ENCODE data around the gene PRAF2. TPM values are rescaled to one million over a fixed set of nuclear protein-coding genes. Genes with fewer than 3 reads are reported as not detected.

The PRAF2 gene
- total and polyA plus RNA-seq, 4 donors, result 5.6 to 40.8 (median 36.9) TPM

GRCh38 chrX:49075347-49075746 is 1.5 kb upstream of the PRAF2 start:
- DNase-seq (no peak), ATAC-seq (ENCODE audit: insufficient read depth, low FRiP score) (no peak)
- H3K27me3 ChIP-seq (ENCODE audit: control insufficient read depth in 3 of 3, insufficient read depth in 3 of 3, low read length in 2 of 3), result no peaks in the 10 kb centered on the region
- WGBS, 2 donors, result 90 to 94% methylated on average over 9 to 13 of the region's 13 CpGs
- peaks cover 0 to 14% (median 4%) of the 10 kb centered on the region in 4 donors for H3K36me3 ChIP-seq (ENCODE audit: control insufficient read depth in 4 of 4, insufficient read depth in 4 of 4, low read length in 4 of 4)
- peaks cover 0 to 9% (median 0%) of the 10 kb centered on the region in 4 donors for H3K9me3 ChIP-seq (ENCODE audit: control insufficient read depth in 4 of 4, insufficient read depth in 3 of 4, low read length in 3 of 4)
- no peak overlapping the region for H3K27ac ChIP-seq (ENCODE audit: low read depth in 1 of 2, low read length in 1 of 2)
- H3K4me1 ChIP-seq (ENCODE audit: control insufficient read depth in 5 of 5, insufficient read depth in 5 of 5, low read length in 5 of 5), result peaks cover 0 to 11% (median 5%) of the 10 kb centered on the region in 5 donors
- no peak overlapping the region for H3K9ac ChIP-seq (ENCODE audit: insufficient read depth in 1 of 2, low read length in 2 of 2)
- no peak overlapping the region for H3K4me3 ChIP-seq
- TF ChIP-seq CTCF (IDR thresholded peaks at IDR 0.05; ENCODE audit: control extremely low read depth, extremely low read depth), result no peak

- Histone ChIP-seq H3K9ac (ENCODE audit: insufficient read depth in 1 of 2, low read length in 2 of 2) (peak overlapping the region in 1 of 2 donors; percentile 11), H3K27me3 (ENCODE audit: control insufficient read depth in 3 of 3, insufficient read depth in 3 of 3, low read length in 2 of 3) (no peaks in the 10 kb centered on the region), H3K9me3 (ENCODE audit: control insufficient read depth in 4 of 4, insufficient read depth in 3 of 4, low read length in 3 of 4) (peaks cover 0 to 9% (median 0%) of the 10 kb centered on the region in 4 donors), H3K27ac (ENCODE audit: low read depth in 1 of 2, low read length in 1 of 2) (peak overlapping the region in 1 of 2 donors; percentile 49), H3K4me3 (no peak overlapping the region), H3K36me3 (ENCODE audit: control insufficient read depth in 4 of 4, insufficient read depth in 4 of 4, low read length in 4 of 4) (peaks cover 0 to 14% (median 3%) of the 10 kb centered on the region in 4 donors), H3K4me1 (ENCODE audit: control insufficient read depth in 5 of 5, insufficient read depth in 5 of 5, low read length in 5 of 5) (peaks cover 0 to 6% (median 0%) of the 10 kb centered on the region in 5 donors)
- 62 to 66% methylated on average over 10 of the region's 10 CpGs for WGBS, 2 donors
- DNase-seq (peak in 1 of 3 donors; percentile 7), ATAC-seq (ENCODE audit: insufficient read depth, low FRiP score) (no peak)
- no peak for TF ChIP-seq CTCF (IDR thresholded peaks at IDR 0.05; ENCODE audit: control extremely low read depth, extremely low read depth)
These were observed 1.1 kb downstream of the PRAF2 start for GRCh38 chrX:49072712-49073095.

- peaks cover 0 to 6% (median 0%) of the 10 kb centered on the region in 5 donors for H3K4me1 ChIP-seq (ENCODE audit: control insufficient read depth in 5 of 5, insufficient read depth in 5 of 5, low read length in 5 of 5)
- H3K27ac ChIP-seq (ENCODE audit: low read depth in 1 of 2, low read length in 1 of 2), result peak overlapping the region in 1 of 2 donors; percentile 49
- no peak overlapping the region for H3K9ac ChIP-seq (ENCODE audit: insufficient read depth in 1 of 2, low read length in 2 of 2)
- ATAC-seq (ENCODE audit: insufficient read depth, low FRiP score) (peak; percentile 69), DNase-seq (peak; percentile 90 to 91 (median 90))
- WGBS, 2 donors, result 53 to 59% methylated on average over 46 to 63 of the region's 63 CpGs
- H3K36me3 ChIP-seq (ENCODE audit: control insufficient read depth in 4 of 4, insufficient read depth in 4 of 4, low read length in 4 of 4), result peaks cover 0 to 11% (median 2%) of the 10 kb centered on the region in 4 donors
- no peak for TF ChIP-seq CTCF (IDR thresholded peaks at IDR 0.05; ENCODE audit: control extremely low read depth, extremely low read depth)
- H3K4me3 ChIP-seq, result no peak overlapping the region
- H3K27me3 ChIP-seq (ENCODE audit: control insufficient read depth in 3 of 3, insufficient read depth in 3 of 3, low read length in 2 of 3), result no peaks in the 10 kb centered on the region
- H3K9me3 ChIP-seq (ENCODE audit: control insufficient read depth in 4 of 4, insufficient read depth in 3 of 4, low read length in 3 of 4), result peaks cover 0 to 9% (median 0%) of the 10 kb centered on the region in 4 donors
These were observed 1.7 kb downstream of the PRAF2 start for GRCh38 chrX:49071877-49072711.
